Left ventricle myocardium inferior (tissue), 1 donor: Measurements from ENCODE around the gene ELOVL7. TPM values are rescaled to one million over a fixed set of nuclear protein-coding genes. Genes with fewer than 3 reads are reported as not detected.

Experiments
- DNase-seq: peaks from one replicate; pipeline ENCODE4 v3.0.0-alpha.2; 2020
- H3K27ac ChIP-seq: fragments of 200-600 bp; replicated peaks from 2 replicates; pipeline ENCODE4 v1.8.0; 2021
- H3K27me3 ChIP-seq: fragments of 200-600 bp; 2 replicates; pipeline ENCODE4 v1.8.0; 2021; ENCODE audit warnings: low read depth
- H3K36me3 ChIP-seq: fragments of 200-600 bp; 2 replicates; pipeline ENCODE4 v1.8.0; 2021
- H3K4me1 ChIP-seq: fragments of 200-600 bp; 2 replicates; pipeline ENCODE4 v1.8.0; 2021
- H3K4me3 ChIP-seq: fragments of 200-600 bp; 2 replicates; pipeline ENCODE4 v1.8.0; 2021; ENCODE audit warnings: mild to moderate bottlenecking, moderate library complexity
- H3K9me3 ChIP-seq: fragments of 200-600 bp; replicated peaks from 2 replicates; pipeline ENCODE4 v1.8.0; 2021
- intact Hi-C: fragments of 100-400 bp; cut with micrococcal nuclease; formaldehyde crosslinking; loops from one replicate; pipeline ENCODE4 v1.11.0; 2022
- total RNA-seq: library from RNA; stranded (reverse); fragmentation: NEBNext Ultra II Directional; extraction: Animal tissue kit (Norgen Biotek cat#: 25700); gene quantifications from one replicate; pipeline ENCODE4 v1.2.1, GENCODE V29; 2021
- TF ChIP-seq, protein P1 (sequence below): fragments of 200-600 bp; IDR thresholded peaks from 2 replicates; pipeline ENCODE4 v1.8.0; 2021; ENCODE audit warnings: antibody characterized with exemption, mild to moderate bottlenecking, borderline replicate concordance
- donor health status: DM: no; HTN: yes; CAD: no; lungs with severe emphysema.

Gene ELOVL7
- total RNA-seq, 1 donor from 2014 or later = 0.19 TPM

DNA sequence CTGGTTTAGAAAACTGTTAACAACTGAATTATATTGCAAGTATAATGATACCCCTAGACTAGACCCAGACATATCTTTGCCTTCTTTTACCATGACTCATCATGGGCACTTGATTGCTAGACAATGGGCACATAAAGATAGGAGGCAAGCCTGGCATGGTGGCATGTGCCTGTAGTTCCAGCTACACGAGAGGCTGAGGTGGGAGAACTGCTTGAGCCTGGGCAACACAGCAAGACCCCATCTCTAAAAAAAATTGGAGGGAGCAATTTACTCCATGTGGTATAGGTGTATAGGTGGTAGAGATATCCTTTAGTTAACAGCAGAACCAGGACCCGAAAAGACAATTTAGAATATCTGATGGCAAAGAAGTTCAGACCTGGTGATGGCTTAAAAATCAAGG, 51.6 kb downstream of the ELOVL7 start:
- DNase-seq = no peak
- no peak overlapping the region for H3K4me3 ChIP-seq

DNA sequence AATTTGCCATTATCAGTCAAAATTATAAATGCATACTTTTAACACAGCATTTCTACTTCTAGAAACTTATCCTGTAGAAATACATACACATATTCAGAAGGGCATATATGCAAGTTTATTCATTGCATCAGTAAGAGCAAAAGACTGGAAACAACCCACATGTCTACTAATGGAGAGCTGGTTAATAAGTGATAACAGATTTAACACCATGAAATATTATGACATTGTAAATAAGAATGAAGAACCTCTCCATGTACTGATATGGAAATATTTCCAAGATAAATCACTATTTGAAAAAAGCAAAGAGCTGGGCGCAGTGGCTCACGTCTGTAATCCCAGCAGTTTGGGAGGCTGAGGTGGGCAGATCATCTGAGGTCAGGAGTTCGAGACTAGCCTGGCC, 54.5 kb downstream of the ELOVL7 start:
- Histone ChIP-seq H3K36me3 (no peaks in the 10 kb centered on the region), H3K27ac (no peak overlapping the region), H3K27me3 (no peaks in the 10 kb centered on the region), H3K9me3 (no peaks in the 10 kb centered on the region), H3K4me3 (no peak overlapping the region), H3K4me1 (no peaks in the 10 kb centered on the region)
- no peak for DNase-seq
- intact Hi-C loops = no loop called here
- TF ChIP-seq, protein P1, sequence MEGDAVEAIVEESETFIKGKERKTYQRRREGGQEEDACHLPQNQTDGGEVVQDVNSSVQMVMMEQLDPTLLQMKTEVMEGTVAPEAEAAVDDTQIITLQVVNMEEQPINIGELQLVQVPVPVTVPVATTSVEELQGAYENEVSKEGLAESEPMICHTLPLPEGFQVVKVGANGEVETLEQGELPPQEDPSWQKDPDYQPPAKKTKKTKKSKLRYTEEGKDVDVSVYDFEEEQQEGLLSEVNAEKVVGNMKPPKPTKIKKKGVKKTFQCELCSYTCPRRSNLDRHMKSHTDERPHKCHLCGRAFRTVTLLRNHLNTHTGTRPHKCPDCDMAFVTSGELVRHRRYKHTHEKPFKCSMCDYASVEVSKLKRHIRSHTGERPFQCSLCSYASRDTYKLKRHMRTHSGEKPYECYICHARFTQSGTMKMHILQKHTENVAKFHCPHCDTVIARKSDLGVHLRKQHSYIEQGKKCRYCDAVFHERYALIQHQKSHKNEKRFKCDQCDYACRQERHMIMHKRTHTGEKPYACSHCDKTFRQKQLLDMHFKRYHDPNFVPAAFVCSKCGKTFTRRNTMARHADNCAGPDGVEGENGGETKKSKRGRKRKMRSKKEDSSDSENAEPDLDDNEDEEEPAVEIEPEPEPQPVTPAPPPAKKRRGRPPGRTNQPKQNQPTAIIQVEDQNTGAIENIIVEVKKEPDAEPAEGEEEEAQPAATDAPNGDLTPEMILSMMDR = no peak

More for the DNA sequence above, 51.6 kb downstream of the ELOVL7 start:
- Histone ChIP-seq H3K27me3 (no peaks in the 10 kb centered on the region), H3K27ac (no peak overlapping the region), H3K9me3 (no peaks in the 10 kb centered on the region), H3K36me3 (no peaks in the 10 kb centered on the region), H3K4me1 (no peaks in the 10 kb centered on the region)
- TF ChIP-seq, protein P1 = no peak
- intact Hi-C loops = no loop called here

DNA sequence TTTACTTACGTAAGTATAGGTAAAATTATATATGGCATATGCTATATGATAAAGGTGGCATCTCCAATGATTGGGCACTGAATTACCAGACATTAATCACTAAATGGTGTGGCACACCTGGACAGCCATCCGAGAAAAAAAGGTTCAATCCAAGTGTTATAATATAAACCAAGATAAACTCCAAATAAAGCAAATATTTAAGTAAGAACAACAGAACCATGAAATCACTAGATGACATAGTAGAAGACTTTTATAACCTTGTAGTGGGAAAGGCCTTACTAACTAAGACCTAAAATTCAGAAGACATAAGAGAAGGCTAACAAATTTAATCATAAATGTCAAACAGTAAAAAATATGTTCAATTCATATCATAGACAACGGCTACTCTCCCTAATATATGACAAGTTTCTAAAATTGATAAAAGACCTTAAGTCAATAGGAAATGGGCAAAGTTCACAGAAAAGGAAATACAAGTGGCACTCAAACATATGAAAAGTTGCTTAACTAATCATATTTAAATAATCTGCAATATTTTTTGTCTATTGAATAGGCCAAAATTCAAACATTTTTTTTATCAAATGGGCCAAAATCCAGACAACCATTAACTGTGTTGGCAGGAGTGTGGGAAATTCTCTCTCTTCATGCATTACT, 55.1 kb downstream of the ELOVL7 start:
- H3K9me3 ChIP-seq = no peaks in the 10 kb centered on the region
- TF ChIP-seq, protein P1 = no peak
- intact Hi-C loops = no loop called here

DNA sequence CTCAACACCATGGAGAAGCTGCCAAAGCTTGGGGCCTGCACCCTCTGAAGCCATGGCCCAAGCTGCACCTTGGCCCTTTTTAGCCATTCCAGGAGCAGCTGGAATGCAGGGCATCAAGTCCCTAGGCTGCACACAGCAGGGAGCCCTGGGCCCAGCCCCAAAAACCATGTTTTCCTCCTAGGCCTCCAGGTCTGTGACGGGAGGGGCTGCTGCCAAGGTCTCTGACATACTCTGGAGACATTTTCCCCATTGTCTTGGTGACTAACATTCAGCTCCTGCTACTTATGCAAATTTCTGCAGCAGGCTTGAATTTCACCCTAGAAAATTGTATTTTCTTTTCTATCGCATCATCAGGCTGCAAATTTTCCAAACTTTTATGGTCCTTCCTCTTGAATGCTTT, 64.6 kb downstream of the ELOVL7 start:
- Histone ChIP-seq H3K27me3 (no peaks in the 10 kb centered on the region), H3K36me3 (no peaks in the 10 kb centered on the region), H3K9me3 (peaks cover 22% of the 10 kb centered on the region), H3K4me1 (no peaks in the 10 kb centered on the region), H3K4me3 (no peak overlapping the region), H3K27ac (no peak overlapping the region)
- DNase-seq = no peak
- TF ChIP-seq, protein P1 = no peak
- intact Hi-C loops = no loop called here

More for the DNA sequence above, 55.1 kb downstream of the ELOVL7 start:
- Histone ChIP-seq H3K36me3 (no peaks in the 10 kb centered on the region), H3K27me3 (no peaks in the 10 kb centered on the region), H3K27ac (no peak overlapping the region), H3K4me3 (no peak overlapping the region), H3K4me1 (no peaks in the 10 kb centered on the region)
- no peak for DNase-seq

DNA sequence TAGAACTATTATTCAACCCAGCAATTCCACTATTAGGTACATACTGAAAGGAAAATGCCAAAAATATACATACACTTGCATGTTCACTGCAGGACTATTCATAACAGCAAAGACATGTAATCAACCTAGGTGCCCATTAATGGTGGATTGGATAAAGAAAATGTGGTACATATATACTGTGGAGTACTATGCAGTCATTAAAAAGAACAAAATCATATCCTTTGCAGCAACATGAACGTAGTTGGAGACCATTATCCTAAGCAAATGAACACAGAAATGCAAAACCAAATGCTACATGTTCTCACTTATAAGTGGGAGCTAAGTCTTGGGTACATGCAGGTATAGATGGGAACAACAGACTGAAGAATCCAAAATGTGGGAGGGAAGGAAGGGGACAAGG, 67.7 kb downstream of the ELOVL7 start:
- TF ChIP-seq, protein P1 = no peak
- intact Hi-C loops = no loop called here
- peaks cover 25% of the 10 kb centered on the region for H3K9me3 ChIP-seq
- DNase-seq = no peak
- no peaks in the 10 kb centered on the region for H3K36me3 ChIP-seq
- H3K27ac ChIP-seq = no peak overlapping the region
- H3K27me3 ChIP-seq = no peaks in the 10 kb centered on the region
- no peak overlapping the region for H3K4me3 ChIP-seq
- no peaks in the 10 kb centered on the region for H3K4me1 ChIP-seq
